Esophagus muscularis mucosa (tissue), 4 donors: ENCODE data around the gene LRRC4. TPM values are rescaled to one million over a fixed set of nuclear protein-coding genes. Genes with fewer than 3 reads are reported as not detected.

Experiments
- DNase-seq: peaks from one replicate; pipeline ENCODE4 v3.0.0-alpha.2; 2017; ENCODE audit errors: extremely low spot score
- H3K27ac ChIP-seq, 4 donors: fragments of 200-600 bp; sonication (generic); replicated peaks in 1 of 4; 1 replicate in 3 of 4; 2 replicates in 1 of 4; pipeline ENCODE4 v1.5.1; 2016 to 2019; ENCODE audit warnings: mild to moderate bottlenecking in 1 of 4
- H3K27me3 ChIP-seq, 4 donors: fragments of 200-600 bp; sonication (generic); one replicate each; pipeline versions ENCODE4 v1.5.1 to v1.6.0; 2016 to 2019
- H3K36me3 ChIP-seq, 4 donors: fragments of 200-600 bp; sonication (generic); one replicate each; pipeline ENCODE4 v1.5.1; 2016 to 2019
- H3K4me1 ChIP-seq, 4 donors: fragments of 200-600 bp; sonication (generic); one replicate each; pipeline ENCODE4 v1.5.1; 2016 to 2019
- H3K4me3 ChIP-seq, 4 donors: fragments of 200-600 bp; sonication (generic); 1 replicate in 2 of 4; 2 replicates in 2 of 4; pipeline ENCODE4 v1.5.1; 2016 to 2019; ENCODE audit warnings: mild to moderate bottlenecking in 4 of 4, moderate library complexity in 1 of 4
- H3K9me3 ChIP-seq, 4 donors: fragments of 200-600 bp; sonication (generic); 1 replicate in 3 of 4; 2 replicates in 1 of 4; pipeline ENCODE4 v1.5.1; 2016 to 2019
- CTCF ChIP-seq, 3 experiments: fragments of 200-600 bp in 2 of 3; fragments of 450-650 bp in 1 of 3; sonication (generic) in 2 of 3; IDR thresholded peaks; one replicate each; pipeline ENCODE4 v1.5.1; 2017 to 2019; ENCODE audit warnings: antibody characterized with exemption in 3 of 3, mild to moderate bottlenecking in 2 of 3, moderate library complexity in 1 of 3
- EP300 ChIP-seq: sonication (generic); formaldehyde crosslinking; IDR thresholded peaks from one replicate; pipeline ENCODE4 v1.6.1; 2017; ENCODE audit warnings: antibody characterized with exemption
- POLR2A ChIP-seq: fragments of 450-650 bp; IDR thresholded peaks from one replicate; pipeline ENCODE4 v1.6.1; 2017; ENCODE audit warnings: antibody characterized with exemption, moderate library complexity, mild to moderate bottlenecking, low read depth
- POLR2AphosphoS5 ChIP-seq, 2 donors: sonication (generic); formaldehyde crosslinking; IDR thresholded peaks; one replicate each; pipeline ENCODE4 v1.6.1; 2017; ENCODE audit warnings: antibody characterized with exemption in 2 of 2
- WGBS: methylation state at CpG from one replicate; pipeline ENCODE4 v1.1.5; 2018; 5-methylcytosine and 5-hydroxymethylcytosine counted together
- intact Hi-C: fragments of 100-400 bp; cut with DNase I; formaldehyde crosslinking; loops from one replicate; pipeline ENCODE4 v1.15.1; 2023
- total RNA-seq, 4 donors: library from RNA; depleted of rRNA; stranded (reverse); fragments of >200 nt; gene quantifications; one replicate each; pipeline versions ENCODE4 v1.1.0 to v1.2.1, GENCODE V29; 2016

Gene LRRC4
- total RNA-seq, 4 donors from 2014 or later, result under 0.01 to 1.3 (median 0.79) TPM

DNA sequence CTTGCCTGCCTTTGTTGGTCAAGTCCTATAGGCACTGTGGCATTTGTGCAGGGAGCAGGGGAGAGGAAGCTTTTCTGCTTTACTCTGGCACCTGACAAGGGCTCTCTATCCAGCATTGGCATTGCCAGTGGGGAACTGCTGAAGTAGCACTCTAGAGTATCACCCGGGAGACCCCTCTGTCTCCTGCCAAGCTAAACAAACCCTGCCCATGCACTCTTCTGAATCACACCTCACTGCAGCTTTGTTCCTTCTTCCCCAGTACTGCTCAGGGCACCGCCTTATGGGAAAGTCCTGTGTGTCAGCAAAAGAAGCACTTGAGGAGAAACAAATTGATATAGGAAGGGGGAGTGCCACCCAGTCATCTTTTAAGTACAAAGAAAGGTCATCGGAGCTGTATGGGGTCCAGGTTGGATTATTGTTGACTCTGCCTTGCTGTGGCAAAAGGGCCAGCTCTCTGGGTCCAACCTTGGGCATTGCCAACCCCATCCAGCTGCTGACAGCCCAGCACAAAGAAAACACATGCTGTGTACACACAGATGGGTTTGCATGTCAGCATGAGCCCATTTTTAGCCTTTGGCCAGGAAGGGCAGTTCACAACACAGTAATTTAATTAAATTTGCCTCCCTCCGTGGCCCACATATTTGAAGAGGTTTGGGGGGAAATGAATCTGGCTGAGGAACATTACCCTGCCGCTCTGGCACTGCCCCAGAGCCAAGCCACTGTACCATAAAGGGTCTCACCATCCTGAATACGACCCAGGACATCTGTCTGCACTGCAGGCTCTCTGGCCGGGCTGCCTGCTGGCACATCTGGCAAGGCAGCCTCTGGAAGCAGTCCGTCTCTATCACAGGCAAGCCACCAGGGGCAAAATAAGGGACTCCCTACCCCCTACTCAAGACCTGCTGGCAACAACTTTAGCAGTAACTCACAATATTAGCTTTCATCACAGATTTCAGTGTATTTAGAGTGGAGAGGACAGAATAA lies 13.1 kb downstream of the LRRC4 start:
- Histone ChIP-seq H3K9me3 (no peaks in the 10 kb centered on the region), H3K4me3 (no peak overlapping the region), H3K36me3 (peaks cover 0 to 13% (median 2%) of the 10 kb centered on the region in 4 donors), H3K4me1 (peaks cover 0 to 18% (median 10%) of the 10 kb centered on the region in 4 donors), H3K27me3 (no peaks in the 10 kb centered on the region), H3K27ac (no peak overlapping the region)
- TF ChIP-seq EP300 (no peak), CTCF (IDR thresholded peaks at IDR 0.05) (no peak), POLR2A (no peak), POLR2AphosphoS5 (IDR thresholded peaks at IDR 0.05) (no peak)
- no peak for DNase-seq
- intact Hi-C loops, result no loop called here
- WGBS, result 70% methylated on average over 5 of the region's 8 CpGs

DNA sequence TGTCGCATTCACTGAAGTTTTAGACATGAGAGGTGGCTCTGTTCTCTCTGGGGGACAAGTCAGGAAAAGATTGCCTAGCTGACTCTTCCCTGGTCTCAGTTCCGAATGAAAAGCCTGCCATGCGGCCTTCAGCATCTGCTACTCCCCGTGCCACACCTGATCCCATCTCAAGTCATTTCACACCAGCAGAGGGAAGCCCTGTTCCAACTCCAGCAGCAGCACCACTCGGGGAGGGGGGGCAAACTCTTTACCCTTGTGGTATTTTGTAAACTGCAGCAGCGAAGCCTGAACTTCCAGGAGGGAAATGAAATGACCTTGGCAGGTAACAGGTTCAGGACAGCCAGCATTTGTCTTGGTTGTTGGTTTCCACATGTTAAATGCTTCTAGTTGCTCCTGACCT lies 13.8 kb downstream of the LRRC4 start:
- no peak for TF ChIP-seq EP300
- no peak for TF ChIP-seq POLR2A
- no peak for TF ChIP-seq CTCF (IDR thresholded peaks at IDR 0.05)
- TF ChIP-seq POLR2AphosphoS5 (IDR thresholded peaks at IDR 0.05), result no peak
- H3K36me3 ChIP-seq, result peaks cover 0 to 13% (median 2%) of the 10 kb centered on the region in 4 donors
- H3K9me3 ChIP-seq, result no peaks in the 10 kb centered on the region
- H3K27ac ChIP-seq, result no peak overlapping the region
- H3K27me3 ChIP-seq, result no peaks in the 10 kb centered on the region
- no peak overlapping the region for H3K4me3 ChIP-seq
- peaks cover 0 to 17% (median 9%) of the 10 kb centered on the region in 4 donors for H3K4me1 ChIP-seq
- intact Hi-C loops, result no loop called here
- WGBS, result 86% methylated on average over 4 of the region's 6 CpGs
- no peak for DNase-seq

- no peak for DNase-seq
- no peak overlapping the region for H3K4me3 ChIP-seq
- H3K9me3 ChIP-seq, result no peaks in the 10 kb centered on the region
- H3K27me3 ChIP-seq, result no peaks in the 10 kb centered on the region
- no peak overlapping the region for H3K27ac ChIP-seq
- peaks cover 0 to 10% (median 0%) of the 10 kb centered on the region in 4 donors for H3K36me3 ChIP-seq
- H3K4me1 ChIP-seq, result peaks cover 12 to 34% (median 22%) of the 10 kb centered on the region in 4 donors
- TF ChIP-seq POLR2AphosphoS5 (IDR thresholded peaks at IDR 0.05), result no peak
- no peak for TF ChIP-seq POLR2A
- TF ChIP-seq CTCF (IDR thresholded peaks at IDR 0.05), result no peak
- no peak for TF ChIP-seq EP300
- intact Hi-C loops, result no loop called here
- WGBS, result 74% methylated on average over 4 of the region's 4 CpGs
Observed at GRCh38 chr7:128014811-128015210, 16.4 kb downstream of the LRRC4 start.

DNA sequence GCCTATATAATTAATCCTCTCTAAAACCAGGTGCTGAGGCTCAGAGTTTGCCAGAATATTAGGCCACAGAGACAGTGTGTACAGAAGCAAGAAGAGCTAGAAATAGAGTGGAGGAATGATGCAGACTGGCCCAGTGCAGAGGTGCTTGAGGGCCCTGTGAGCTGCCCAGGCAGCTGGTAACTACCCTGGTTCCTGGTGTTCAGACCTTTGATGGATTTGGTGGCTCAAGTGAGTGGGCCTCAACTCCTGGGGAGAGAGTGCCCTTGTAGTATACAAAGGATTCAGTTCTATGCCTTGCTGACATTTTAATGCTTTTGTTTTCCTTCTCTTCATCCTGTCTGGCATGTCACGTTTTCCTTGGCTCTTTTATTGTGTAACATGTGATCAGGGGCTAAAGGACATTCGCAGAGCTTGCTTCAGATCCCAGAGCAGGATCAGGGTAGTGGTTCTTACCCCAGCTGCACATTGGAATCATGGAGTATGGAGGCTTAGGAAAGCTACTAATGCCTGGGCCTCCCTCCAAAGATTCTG lies 20.0 kb downstream of the LRRC4 start:
- intact Hi-C loops, result no loop called here
- Histone ChIP-seq H3K4me1 (peaks cover 12 to 25% (median 21%) of the 10 kb centered on the region in 4 donors), H3K9me3 (no peaks in the 10 kb centered on the region), H3K36me3 (peaks cover 0 to 10% (median 2%) of the 10 kb centered on the region in 4 donors), H3K4me3 (no peak overlapping the region), H3K27ac (peak overlapping the region in 2 of 4 donors; percentile 11 to 42), H3K27me3 (no peaks in the 10 kb centered on the region)
- WGBS, result 61% methylated on average over 2 of the region's 2 CpGs
- TF ChIP-seq EP300 (no peak), POLR2AphosphoS5 (IDR thresholded peaks at IDR 0.05) (no peak), CTCF (IDR thresholded peaks at IDR 0.05) (no peak), POLR2A (no peak)
- DNase-seq, result no peak
